A204.1 (cell line): ENCODE results near the gene SPOCK1.

Experiments
- FAIRE-seq: peaks from 2 replicates; lab custom pipeline; 2012; peaks lifted over from hg19 to GRCh38; lab: Jason Lieb, UNC

SPOCK1 gene

GRCh38 chr5:137145721-137146120 is 353.4 kb downstream of the SPOCK1 start:
- no peak for FAIRE-seq

- FAIRE-seq: no peak
Observed at GRCh38 chr5:137144656-137145055, 354.5 kb downstream of the SPOCK1 start.

GRCh38 chr5:137142764-137143605 is 356.1 kb downstream of the SPOCK1 start:
- FAIRE-seq: no peak

GRCh38 chr5:137142346-137142745 is 356.8 kb downstream of the SPOCK1 start:
- FAIRE-seq: no peak

GRCh38 chr5:137141779-137142178 is 357.3 kb downstream of the SPOCK1 start:
- FAIRE-seq: no peak

- no peak for FAIRE-seq
Observed at GRCh38 chr5:137136991-137137632, 362.0 kb downstream of the SPOCK1 start.

- no peak for FAIRE-seq
Observed at GRCh38 chr5:137134920-137135532, 364.1 kb downstream of the SPOCK1 start.

GRCh38 chr5:137129886-137130680 is 369.0 kb downstream of the SPOCK1 start:
- FAIRE-seq: no peak

GRCh38 chr5:137128012-137128411 is 371.1 kb downstream of the SPOCK1 start:
- no peak for FAIRE-seq

GRCh38 chr5:137126829-137127228 is 372.3 kb downstream of the SPOCK1 start:
- no peak for FAIRE-seq

GRCh38 chr5:137122558-137122957 is 376.6 kb downstream of the SPOCK1 start:
- no peak for FAIRE-seq

- FAIRE-seq: no peak
Observed at GRCh38 chr5:137122075-137122474, 377.1 kb downstream of the SPOCK1 start.

- FAIRE-seq: no peak
Observed at GRCh38 chr5:137119321-137119720, 379.8 kb downstream of the SPOCK1 start.

- no peak for FAIRE-seq
Observed at GRCh38 chr5:137118629-137119028, 380.5 kb downstream of the SPOCK1 start.

GRCh38 chr5:137115152-137115551 is 384.0 kb downstream of the SPOCK1 start:
- FAIRE-seq: no peak

GRCh38 chr5:137114529-137114928 is 384.6 kb downstream of the SPOCK1 start:
- FAIRE-seq: no peak

GRCh38 chr5:137113939-137114338 is 385.2 kb downstream of the SPOCK1 start:
- no peak for FAIRE-seq

GRCh38 chr5:137113161-137113560 is 386.0 kb downstream of the SPOCK1 start:
- FAIRE-seq: no peak

GRCh38 chr5:137105351-137106035 is 393.6 kb downstream of the SPOCK1 start:
- no peak for FAIRE-seq

- no peak for FAIRE-seq
Observed at GRCh38 chr5:137101544-137101943, 397.6 kb downstream of the SPOCK1 start.

GRCh38 chr5:137099651-137100050 is 399.5 kb downstream of the SPOCK1 start:
- FAIRE-seq: no peak

GRCh38 chr5:137098663-137099062 is 400.5 kb downstream of the SPOCK1 start:
- FAIRE-seq: no peak
